ENCODE results near the gene EMX2. TPM values are rescaled to one million over a fixed set of nuclear protein-coding genes. Genes with fewer than 3 reads are reported as not detected.

The EMX2 gene
- polyA plus RNA-seq, 1 donor from 2014 or later, result 0.12 TPM

DNA sequence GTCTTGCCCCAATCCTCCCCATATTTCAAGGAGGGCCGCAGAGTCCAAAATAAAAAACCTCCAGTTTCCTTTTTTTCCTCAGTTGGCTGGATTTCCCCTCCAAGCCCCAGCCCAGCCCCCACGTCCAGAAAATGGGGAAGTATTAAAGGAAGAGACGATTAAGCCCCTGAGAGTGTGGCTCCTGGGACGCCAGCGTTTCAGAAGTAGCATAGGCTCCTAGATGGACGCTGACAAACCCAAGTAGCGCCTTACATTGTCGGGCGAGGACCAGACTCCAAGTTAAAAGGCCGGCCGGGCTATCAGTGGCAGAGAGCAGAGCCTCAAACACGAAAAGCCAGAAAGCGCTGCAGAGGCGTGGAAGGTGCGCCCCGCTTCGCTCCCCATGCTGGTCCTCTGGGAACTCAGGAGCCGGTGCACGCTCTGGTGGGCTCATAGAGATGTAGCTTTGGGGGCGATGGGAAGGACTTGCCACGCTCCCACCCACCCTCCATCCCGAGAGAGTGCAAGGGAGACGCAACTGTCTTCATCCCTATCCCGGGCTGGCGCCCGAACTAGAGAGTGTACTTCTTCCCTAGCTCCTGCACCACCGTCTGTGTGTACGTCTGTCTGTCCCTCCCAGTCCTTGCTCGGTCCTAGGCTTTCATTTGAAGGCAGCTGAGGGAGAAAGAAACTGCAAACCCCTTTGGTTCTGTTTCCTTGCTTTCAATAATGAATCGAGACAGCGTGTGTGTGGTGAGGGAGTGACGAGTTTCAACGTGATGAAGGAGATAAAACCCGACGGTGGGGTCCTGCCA, 6.3 kb upstream of the EMX2 start:
- Histone ChIP-seq H3K9ac (ENCODE audit: low read length) (no peak overlapping the region), H3K27ac (ENCODE audit: low read length) (no peak overlapping the region), H3K4me3 (ENCODE audit: low read length) (no peak overlapping the region), H3K9me2 (ENCODE audit: insufficient read depth, low read length) (no peaks in the 10 kb centered on the region), H3K36me3 (ENCODE audit: insufficient read depth, low read length) (no peaks in the 10 kb centered on the region), H3F3A (ENCODE audit: insufficient read depth, low read length, poor library complexity, severe bottlenecking) (no peaks in the 10 kb centered on the region), H3K27me3 (ENCODE audit: insufficient read depth, low read depth, low read length) (peaks cover 100% of the 10 kb centered on the region), H4K20me1 (ENCODE audit: insufficient read depth) (no peaks in the 10 kb centered on the region), H2AFZ (ENCODE audit: low read depth, low read length) (no peak overlapping the region), H3K9me3 (ENCODE audit: low read length) (no peaks in the 10 kb centered on the region), H3K79me2 (replicated peaks; ENCODE audit: insufficient read depth, low read length) (peaks cover 26% of the 10 kb centered on the region), H3K4me2 (ENCODE audit: low read length) (no peak overlapping the region)
- TF ChIP-seq EZH2 (IDR thresholded peaks at IDR 0.05; ENCODE audit: borderline replicate concordance, insufficient read depth, low read length, poor library complexity, severe bottlenecking), result no peak
- no peak for TF ChIP-seq TAF1 (IDR thresholded peaks at IDR 0.05; ENCODE audit: low read depth)
- no peak for TF ChIP-seq RAD21 (conservative IDR thresholded peaks at IDR 0.05)
- no peak for TF ChIP-seq EP300 (conservative IDR thresholded peaks at IDR 0.05; ENCODE audit: poor library complexity, severe bottlenecking)
- no peak for TF ChIP-seq SMC3 (conservative IDR thresholded peaks at IDR 0.05; ENCODE audit: poor library complexity)
- TF ChIP-seq CTCF (IDR thresholded peaks at IDR 0.05; ENCODE audit: poor library complexity, severe bottlenecking), result no peak
- TF ChIP-seq REST (IDR thresholded peaks at IDR 0.05; ENCODE audit: borderline replicate concordance), result no peak
- no peak for TF ChIP-seq MXI1 (conservative IDR thresholded peaks at IDR 0.05; ENCODE audit: poor library complexity, severe bottlenecking)
- TF ChIP-seq POLR2AphosphoS5 (IDR thresholded peaks at IDR 0.05), result no peak

DNA sequence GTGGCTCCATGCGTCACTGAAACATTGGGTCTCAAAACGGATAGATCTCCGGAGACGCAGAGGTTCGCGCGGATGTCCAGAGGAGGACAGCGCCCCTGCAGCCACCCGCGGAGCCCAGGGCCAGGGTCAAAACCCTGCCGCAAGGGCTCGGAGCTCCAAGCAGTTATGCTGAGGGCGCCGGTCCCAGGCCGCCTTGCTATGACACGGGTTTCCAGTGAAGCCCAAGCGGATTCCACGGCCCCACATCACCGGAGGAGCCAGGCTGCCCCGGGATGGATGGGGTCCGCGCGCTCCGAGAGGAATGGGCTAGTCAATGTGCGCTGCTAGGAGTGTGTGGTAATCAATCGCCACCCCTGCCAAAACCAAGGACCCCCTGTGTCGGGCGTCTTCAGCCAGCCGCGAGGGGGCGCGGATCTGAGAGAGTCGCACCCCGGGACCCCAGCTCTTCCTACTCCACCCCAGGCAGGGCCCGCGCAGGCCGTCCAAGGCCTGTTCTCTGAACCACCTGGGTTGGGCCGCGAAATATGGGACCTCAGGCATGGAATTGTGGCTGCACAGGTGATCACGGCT, 5.6 kb upstream of the EMX2 start:
- TF ChIP-seq REST (IDR thresholded peaks at IDR 0.05; ENCODE audit: borderline replicate concordance) (no peak), EP300 (conservative IDR thresholded peaks at IDR 0.05; ENCODE audit: poor library complexity, severe bottlenecking) (no peak), TAF1 (IDR thresholded peaks at IDR 0.05; ENCODE audit: low read depth) (no peak), SMC3 (conservative IDR thresholded peaks at IDR 0.05; ENCODE audit: poor library complexity) (no peak), CTCF (IDR thresholded peaks at IDR 0.05; ENCODE audit: poor library complexity, severe bottlenecking) (no peak), EZH2 (IDR thresholded peaks at IDR 0.05; ENCODE audit: borderline replicate concordance, insufficient read depth, low read length, poor library complexity, severe bottlenecking) (no peak)
- Histone ChIP-seq H3K9me3 (ENCODE audit: low read length) (no peaks in the 10 kb centered on the region), H3K9ac (ENCODE audit: low read length) (no peak overlapping the region), H4K20me1 (ENCODE audit: insufficient read depth) (no peaks in the 10 kb centered on the region), H3K27me3 (ENCODE audit: insufficient read depth, low read depth, low read length) (peaks cover 100% of the 10 kb centered on the region), H3K9me2 (ENCODE audit: insufficient read depth, low read length) (no peaks in the 10 kb centered on the region), H3F3A (ENCODE audit: insufficient read depth, low read length, poor library complexity, severe bottlenecking) (no peaks in the 10 kb centered on the region), H3K36me3 (ENCODE audit: insufficient read depth, low read length) (no peaks in the 10 kb centered on the region), H3K4me2 (ENCODE audit: low read length) (no peak overlapping the region), H3K4me3 (ENCODE audit: low read length) (no peak overlapping the region), H3K27ac (ENCODE audit: low read length) (no peak overlapping the region), H2AFZ (ENCODE audit: low read depth, low read length) (no peak overlapping the region), H3K79me2 (replicated peaks; ENCODE audit: insufficient read depth, low read length) (peaks cover 32% of the 10 kb centered on the region)
